GM12878 (cell line): Measurements from ENCODE around the gene ATP6V0A1. TPM values are rescaled to one million over a fixed set of nuclear protein-coding genes. Genes with fewer than 3 reads are reported as not detected.

Experiments used
- ATAC-seq: fragments of 200-7000 bp; cut with Tn5 transposase; 3 replicates; pipeline ENCODE4 v1.9.1; 2020; ENCODE audit warnings: mild to moderate bottlenecking, moderate library complexity
- BruUV-seq: library from RNA; stranded (reverse); fragments of 400-500 nt; replicated peaks from 2 replicates; lab custom pipeline; 2021; lab: Mats Ljungman, UMichigan
- CTCF ChIA-PET: fragments of 300-600 bp; sonication (Branson Sonifier 250); formaldehyde crosslinking; extraction: SDS; loops from one replicate; lab custom pipeline; 2021; ENCODE audit warnings: inconsistent platforms; lab: Yijun Ruan, JAX
- POLR2A ChIA-PET: fragments of 350-600 bp; formaldehyde crosslinking; extraction: SDS; loops from one replicate; lab custom pipeline; 2021; ENCODE audit warnings: inconsistent platforms; lab: Charles Lee
- RAD21 ChIA-PET: fragments of 300-600 bp; sonication (Branson Sonifier 250); formaldehyde crosslinking; loops from one replicate; lab custom pipeline; 2023; ENCODE audit warnings: antibody characterized with exemption; ENCODE audit not compliant: unreplicated experiment; lab: Charles Lee
- SMC1A ChIA-PET: fragments of 300-600 bp; sonication (Branson Sonifier 250); formaldehyde crosslinking; loops from one replicate; lab custom pipeline; 2023; ENCODE audit not compliant: unreplicated experiment, uncharacterized antibody; lab: Charles Lee
- DNase-seq: peaks from one replicate; pipeline ENCODE4 v3.0.0-alpha.2; 2011; ENCODE audit warnings: low read depth, low spot score
- FAIRE-seq: peaks from 3 replicates; lab custom pipeline; 2011; peaks lifted over from hg19 to GRCh38; lab: Jason Lieb, UNC
- H2AFZ ChIP-seq: 2 replicates; pipeline ENCODE4 v1.6.0; 2011; ENCODE audit warnings: low read depth, low read length, control low read depth; ENCODE audit not compliant: control insufficient read depth
- H3K27ac ChIP-seq: 2 replicates; pipeline ENCODE4 v1.5.1; 2011; ENCODE audit warnings: control low read depth; ENCODE audit not compliant: control insufficient read depth, insufficient read depth
- H3K27me3 ChIP-seq, 2 experiments: replicated peaks in 1 of 2; 2 replicates each; pipeline versions ENCODE4 v1.6.0 to v1.6.1; 2011; ENCODE audit warnings: low read length in 1 of 2; ENCODE audit not compliant: control insufficient read depth in 2 of 2, insufficient read depth in 2 of 2
- H3K36me3 ChIP-seq, 2 experiments: 2 replicates each; pipeline ENCODE4 v1.5.1; 2011; ENCODE audit warnings: low read length in 1 of 2; ENCODE audit not compliant: control insufficient read depth in 2 of 2, insufficient read depth in 2 of 2
- H3K4me1 ChIP-seq: 2 replicates; pipeline ENCODE4 v1.6.1; 2011; ENCODE audit warnings: mild to moderate bottlenecking, low read length, moderate library complexity, mixed read lengths; ENCODE audit not compliant: control insufficient read depth, insufficient read depth
- H3K4me2 ChIP-seq: 2 replicates; pipeline ENCODE4 v1.6.0; 2011; ENCODE audit warnings: control low read depth; ENCODE audit not compliant: control insufficient read depth, insufficient read depth
- H3K4me3 ChIP-seq: fragments of 200-600 bp; sonication (generic); 2 replicates; pipeline ENCODE4 v1.5.1; 2016
- H3K79me2 ChIP-seq: 2 replicates; pipeline ENCODE4 v1.6.0; 2011; ENCODE audit warnings: low read length; ENCODE audit not compliant: control insufficient read depth, insufficient read depth
- H3K9ac ChIP-seq: 2 replicates; pipeline ENCODE4 v1.8.0; 2011; ENCODE audit warnings: low read length, control low read depth, mixed read lengths; ENCODE audit not compliant: control insufficient read depth, insufficient read depth
- H3K9me3 ChIP-seq: replicated peaks from 3 replicates; pipeline ENCODE4 v1.5.1; 2011; ENCODE audit warnings: mild to moderate bottlenecking, low read length; ENCODE audit not compliant: control insufficient read depth, insufficient read depth
- H4K20me1 ChIP-seq: 2 replicates; pipeline ENCODE4 v1.6.0; 2011; ENCODE audit not compliant: control insufficient read depth, insufficient read depth
- BACH1 ChIP-seq: fragments of 450-650 bp; IDR thresholded peaks from 2 replicates; pipeline ENCODE4 v1.6.1; 2017; ENCODE audit warnings: mild to moderate bottlenecking, borderline replicate concordance
- CEBPZ ChIP-seq: fragments of 150-350 bp; IDR thresholded peaks from 2 replicates; pipeline ENCODE4 v1.6.1; 2016; ENCODE audit warnings: low read depth, low read length
- EGR1 ChIP-seq, 2 experiments: IDR thresholded peaks; 1 replicate in 1 of 2; 2 replicates in 1 of 2; pipeline ENCODE4 v1.6.1; 2011 to 2012; ENCODE audit warnings: low read depth in 2 of 2, low read length in 2 of 2, borderline replicate concordance in 1 of 2, mild to moderate bottlenecking in 1 of 2, moderate library complexity in 1 of 2
- MXI1 ChIP-seq: fragments of 150-350 bp; IDR thresholded peaks from 2 replicates; pipeline ENCODE4 v1.6.1; 2011; ENCODE audit warnings: low read depth, mild to moderate bottlenecking, inconsistent platforms, low read length, improper control_type of control experiment
- SKIL ChIP-seq: fragments of 450-650 bp; IDR thresholded peaks from 2 replicates; pipeline ENCODE4 v1.6.1; 2017; ENCODE audit warnings: mild to moderate bottlenecking, low read depth, inconsistent platforms; ENCODE audit not compliant: poor library complexity, severe bottlenecking
- ZNF217 ChIP-seq: fragments of 450-650 bp; IDR thresholded peaks from 2 replicates; pipeline ENCODE4 v1.6.1; 2017; ENCODE audit warnings: antibody characterized with exemption, mild to moderate bottlenecking
- ZNF384 ChIP-seq: IDR thresholded peaks from 2 replicates; pipeline ENCODE4 v1.6.1; 2012; ENCODE audit warnings: low read depth, mild to moderate bottlenecking, low read length, improper control_type of control experiment, borderline replicate concordance
- ZSCAN29 ChIP-seq: fragments of 450-650 bp; IDR thresholded peaks from 2 replicates; pipeline ENCODE4 v1.6.1; 2017; ENCODE audit warnings: mild to moderate bottlenecking, moderate library complexity
- WGBS: methylation state at CpG from one replicate; pipeline ENCODE4 v1.1.6; 2016; ENCODE audit warnings: low lambda C conversion rate; ENCODE audit not compliant: insufficient replicate concordance, insufficient coverage; ENCODE audit errors: missing lambda C conversion rate; 5-methylcytosine and 5-hydroxymethylcytosine counted together
- in situ Hi-C: fragments of 300-500 bp; cut with MboI; formaldehyde crosslinking; loops from 9 replicates; pipeline ENCODE4 v1.14.3; 2018; ENCODE audit warnings: mixed read lengths
- intact Hi-C: fragments of 100-400 bp; cut with micrococcal nuclease; formaldehyde crosslinking; loops from one replicate; pipeline ENCODE4 v1.14.2; 2022; ENCODE audit not compliant: unreplicated experiment
- polyA plus RNA-seq, 11 experiments: library from polyadenylated mRNA; depleted of rRNA in 4 of 11; unstranded in 6 of 11; stranded (reverse) in 5 of 11; fragments of >200 nt; fragmentation: Nextera tagmentation in 4 of 11; fragmentation: Illumina TruSeq in 1 of 11; extraction: Ambion mirVana in 4 of 11; extraction: Trizol in 1 of 11; gene quantifications; 1 replicate in 1 of 11; 2 replicates in 10 of 11; pipeline versions ENCODE4 v1.2.1 to v1.2.3, GENCODE V29; 2011 to 2016; ENCODE audit warnings: inconsistent platforms in 2 of 11, missing spikeins in 2 of 11, low read depth in 1 of 11
- total RNA-seq, 4 experiments: library from RNA; depleted of rRNA in 3 of 4; stranded (reverse); fragments of >200 nt in 3 of 4; fragmentation: Illumina TruSeq in 1 of 4; extraction: Trizol in 1 of 4; gene quantifications; 2 replicates each; pipeline versions ENCODE4 v1.2.1 to v1.2.3, GENCODE V29; 2013 to 2021

ATP6V0A1 gene
- total and polyA plus RNA-seq, 10 of the 15 experiments (the other 5 are each of a cell fraction or from before 2014, with no cell fraction given): 3.0 to 76.6 (median 30.9) TPM

- BruUV-seq: no TSS peak
- no peak overlapping the region for H3K4me2 ChIP-seq
- intact Hi-C loops: loop anchor here (5.0 to 10.0 kb wide), 3 partner anchors 108 to 225 kb away; partner anchors contain the start of genes HCRT and KCNH4
Measured at GRCh38 chr17:42409523-42410318, 49.0 kb upstream of the ATP6V0A1 start.

GRCh38 chr17:42410319-42410685 lies 48.4 kb upstream of the ATP6V0A1 start:
- no peak overlapping the region for H3K4me2 ChIP-seq
- TF ChIP-seq ZSCAN29 (no peak), SKIL (no peak), CEBPZ (no peak), ZNF384 (no peak), EGR1 (IDR thresholded peaks at IDR 0.05; ENCODE audit: borderline replicate concordance in 1 of 2, low read depth in 2 of 2, low read length in 2 of 2) (no peak)

More at GRCh38 chr17:42409523-42410318, 49.0 kb upstream of the ATP6V0A1 start:
- Histone ChIP-seq H3K9ac (no peak overlapping the region), H2AFZ (no peak overlapping the region)
- TF ChIP-seq BACH1 (no peak), MXI1 (no peak), ZNF217 (no peak)
- TF ChIP-seq, all 136 proteins: peak for 0
- H3K4me1 ChIP-seq: peaks cover 4% of the 10 kb centered on the region; the same call in 1 of the 2 replicates
- H3K27ac ChIP-seq: no peak overlapping the region
- no peaks in the 10 kb centered on the region; the same call in 1 of the 2 replicates for H4K20me1 ChIP-seq
- H3K9me3 ChIP-seq: no peaks in the 10 kb centered on the region
- POLR2A ChIA-PET: interaction anchor here (1.3 kb wide), 1 partner anchor 120 kb away, joined by 3 read pairs; no protein-coding TSS in a partner anchor
- SMC1A ChIA-PET: interaction anchor here (0.8 to 22.3 kb wide), 6 partner anchors 13 to 519 kb away, joined by 3 to 528 read pairs (median 4); partner anchors contain the start of gene CAVIN1
- RAD21 ChIA-PET: interaction anchor here (0.7 to 2.1 kb wide), 6 partner anchors 13 to 187 kb away, joined by 3 to 6 read pairs (median 4); no protein-coding TSS in a partner anchor
- WGBS: 4% methylated on average over 5 of the region's 5 CpGs
- CTCF ChIA-PET: interaction anchor here (0.6 to 16.2 kb wide), 11 partner anchors 19 to 188 kb away, joined by 3 to 732 read pairs (median 5); no protein-coding TSS in a partner anchor
- no peak for FAIRE-seq
- no peak for DNase-seq
- no peaks in the 10 kb centered on the region for H3K27me3 ChIP-seq
- ATAC-seq: no peak
- H3K79me2 ChIP-seq: no peaks in the 10 kb centered on the region
- in situ Hi-C loops: no loop called here
- H3K36me3 ChIP-seq: no peaks in the 10 kb centered on the region
- no peak overlapping the region for H3K4me3 ChIP-seq

More at GRCh38 chr17:42410319-42410685, 48.4 kb upstream of the ATP6V0A1 start:
- no peak overlapping the region for H3K4me3 ChIP-seq
- no peaks in the 10 kb centered on the region for H3K27me3 ChIP-seq
- intact Hi-C loops (no loop called here), in situ Hi-C loops (no loop called here)
- POLR2A ChIA-PET: interaction anchor here (1.3 kb wide), 1 partner anchor 121 kb away, joined by 3 read pairs; no protein-coding TSS in a partner anchor
- no peak overlapping the region for H2AFZ ChIP-seq
- 34% methylated on average over 5 of the region's 5 CpGs for WGBS
- CTCF ChIA-PET: interaction anchor here (1.1 to 16.2 kb wide), 8 partner anchors 31 to 188 kb away, joined by 3 to 732 read pairs (median 6); no protein-coding TSS in a partner anchor
- no TSS peak for BruUV-seq
- SMC1A ChIA-PET: interaction anchor here (0.6 to 22.3 kb wide), 4 partner anchors 13 to 90 kb away, joined by 3 to 528 read pairs (median 4); partner anchors contain the start of gene CAVIN1
- H3K79me2 ChIP-seq: no peaks in the 10 kb centered on the region
- H3K36me3 ChIP-seq: no peaks in the 10 kb centered on the region
- FAIRE-seq: no peak
- H3K4me1 ChIP-seq: peaks cover 9% of the 10 kb centered on the region
- no peak for DNase-seq
- RAD21 ChIA-PET: interaction anchor here (0.7 to 2.1 kb wide), 5 partner anchors 21 to 1088 kb away, joined by 3 to 6 read pairs (median 3); no protein-coding TSS in a partner anchor
- no peaks in the 10 kb centered on the region for H3K9me3 ChIP-seq
- ATAC-seq: no peak
- no peak overlapping the region for H3K27ac ChIP-seq
- no peak overlapping the region for H3K9ac ChIP-seq
- no peaks in the 10 kb centered on the region; the same call in 1 of the 2 replicates for H4K20me1 ChIP-seq
